ENCODE results near the gene LTB. TPM values are rescaled to one million over a fixed set of nuclear protein-coding genes. Genes with fewer than 3 reads are reported as not detected.

LTB gene
- total and polyA plus RNA-seq, 2 of the 13 experiments (the other 11 are each of a cell fraction or from before 2014, with no cell fraction given) = 0.09 to 0.22 TPM

DNA sequence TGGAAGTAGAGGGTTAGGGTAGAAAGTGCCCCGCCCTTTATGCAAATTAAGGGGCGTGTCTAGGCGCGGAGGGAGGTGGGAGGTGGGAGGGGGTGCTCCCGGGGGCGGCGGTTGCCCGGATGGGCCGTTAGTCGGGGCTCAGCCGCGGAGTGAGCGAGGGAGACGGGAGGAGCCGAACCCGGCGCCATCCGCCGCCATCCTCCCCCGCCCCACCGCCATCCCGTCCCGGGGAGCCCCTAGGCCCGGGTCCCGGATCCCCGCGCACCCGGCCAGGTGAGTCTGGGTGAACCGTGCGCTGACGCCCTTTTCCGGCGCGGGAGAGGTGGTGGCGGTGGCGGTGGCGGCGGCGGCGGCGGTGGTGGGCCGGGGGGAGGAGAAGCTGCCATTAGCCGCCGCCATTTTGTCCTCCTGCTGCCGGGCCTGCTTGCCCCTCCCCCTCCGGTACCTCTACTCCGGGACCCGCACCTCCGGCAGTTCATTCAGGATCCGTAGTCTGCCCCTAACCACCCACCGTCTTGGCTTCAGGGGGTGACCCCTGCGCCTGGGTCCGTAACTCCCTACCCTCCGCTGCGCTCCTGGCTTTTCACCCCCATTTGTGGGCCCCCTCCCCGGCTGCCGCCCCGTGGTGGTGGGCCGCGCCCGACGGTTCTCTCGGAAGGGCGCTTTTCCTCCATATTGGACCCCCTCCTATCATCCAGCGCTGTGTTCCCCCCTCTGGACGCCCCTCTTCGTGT is 38.5 kb upstream of the LTB start, which contains the start of gene PRRC2A (continued):
- TF ChIP-seq ZNF292 (CRISPR knock-in tag; IDR thresholded peaks at IDR 0.05; ENCODE audit: borderline replicate concordance, low read depth) = no peak
- no peak for TF ChIP-seq ZNF672 (CRISPR knock-in tag; IDR thresholded peaks at IDR 0.05)
- peak; percentile 44 for TF ChIP-seq RBM39 (IDR thresholded peaks at IDR 0.05; ENCODE audit: low read depth, low read length, poor library complexity, severe bottlenecking)
- no peak; the same call in 1 of the 2 replicates for TF ChIP-seq ZNF556 (CRISPR knock-in tag; IDR thresholded peaks at IDR 0.05; ENCODE audit: borderline replicate concordance)
- no peak for TF ChIP-seq TP53 (CRISPR knock-in tag; conservative IDR thresholded peaks at IDR 0.05)
- no peak for TF ChIP-seq AKAP8 (CRISPR knock-in tag; IDR thresholded peaks at IDR 0.05)
- no peak for TF ChIP-seq PRPF4 (IDR thresholded peaks at IDR 0.05; ENCODE audit: low read depth, low read length, poor library complexity, severe bottlenecking)
- TF ChIP-seq, protein P1, sequence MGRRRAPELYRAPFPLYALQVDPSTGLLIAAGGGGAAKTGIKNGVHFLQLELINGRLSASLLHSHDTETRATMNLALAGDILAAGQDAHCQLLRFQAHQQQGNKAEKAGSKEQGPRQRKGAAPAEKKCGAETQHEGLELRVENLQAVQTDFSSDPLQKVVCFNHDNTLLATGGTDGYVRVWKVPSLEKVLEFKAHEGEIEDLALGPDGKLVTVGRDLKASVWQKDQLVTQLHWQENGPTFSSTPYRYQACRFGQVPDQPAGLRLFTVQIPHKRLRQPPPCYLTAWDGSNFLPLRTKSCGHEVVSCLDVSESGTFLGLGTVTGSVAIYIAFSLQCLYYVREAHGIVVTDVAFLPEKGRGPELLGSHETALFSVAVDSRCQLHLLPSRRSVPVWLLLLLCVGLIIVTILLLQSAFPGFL (CRISPR knock-in tag; IDR thresholded peaks at IDR 0.05) = no peak
- no peak for TF ChIP-seq NFIB (CRISPR knock-in tag; IDR thresholded peaks at IDR 0.05; ENCODE audit: borderline replicate concordance)
- peak; percentile 68; the same call in 1 of the 2 replicates for TF ChIP-seq ERF (CRISPR knock-in tag; IDR thresholded peaks at IDR 0.05)
- TF ChIP-seq THAP7 (CRISPR knock-in tag; IDR thresholded peaks at IDR 0.05) = no peak; the same call in 1 of the 2 replicates
- no peak; the same call in 1 of the 2 replicates for TF ChIP-seq NR2F2 (IDR thresholded peaks at IDR 0.05; ENCODE audit: borderline replicate concordance, low read depth)
- no peak for TF ChIP-seq RFXANK (CRISPR knock-in tag; IDR thresholded peaks at IDR 0.05)
- peak; percentile 20; the same call in 1 of the 2 replicates for TF ChIP-seq POLR2G (IDR thresholded peaks at IDR 0.05; ENCODE audit: low read depth, low read length)
- no peak for TF ChIP-seq FUBP1 (CRISPR knock-in tag; IDR thresholded peaks at IDR 0.05; ENCODE audit: borderline replicate concordance)
- peak; percentile 14; the same call in 1 of the 2 replicates for TF ChIP-seq GATAD1 (CRISPR knock-in tag; IDR thresholded peaks at IDR 0.05)
- no peak for TF ChIP-seq RXRB (CRISPR knock-in tag; IDR thresholded peaks at IDR 0.05; ENCODE audit: borderline replicate concordance)
- no peak for TF ChIP-seq RBAK (CRISPR knock-in tag; IDR thresholded peaks at IDR 0.05)
- 0 out of 2 replicates have a peak, but pooled peaks have one; percentile 38 for TF ChIP-seq SP5 (CRISPR knock-in tag; IDR thresholded peaks at IDR 0.05; ENCODE audit: borderline replicate concordance, low read depth)
- TF ChIP-seq HNRNPH1 (optimal IDR thresholded peaks at IDR 0.05; ENCODE audit: low read depth, low read length) = no peak
- TF ChIP-seq ARNTL (CRISPR knock-in tag; IDR thresholded peaks at IDR 0.05) = no peak
- TF ChIP-seq ZSCAN20 (CRISPR knock-in tag; IDR thresholded peaks at IDR 0.05; ENCODE audit: borderline replicate concordance) = peak; percentile 44; the same call in 1 of the 2 replicates
- no peak for TF ChIP-seq SMARCC2 (IDR thresholded peaks at IDR 0.05)
- peak; percentile 58; the same call in 1 of the 2 replicates for TF ChIP-seq ZSCAN22 (CRISPR knock-in tag; IDR thresholded peaks at IDR 0.05)
- no peak for TF ChIP-seq ZNF652 (CRISPR knock-in tag; IDR thresholded peaks at IDR 0.05; ENCODE audit: borderline replicate concordance, low read depth)
- no peak for TF ChIP-seq ZNF253 (CRISPR knock-in tag; IDR thresholded peaks at IDR 0.05; ENCODE audit: borderline replicate concordance)
- no peak for TF ChIP-seq ZNF337 (CRISPR knock-in tag; IDR thresholded peaks at IDR 0.05; ENCODE audit: borderline replicate concordance, low read depth)
- no peak for TF ChIP-seq ZNF570 (CRISPR knock-in tag; IDR thresholded peaks at IDR 0.05; ENCODE audit: borderline replicate concordance)
